ENCODE results near the gene TRPM1. TPM values are rescaled to one million over a fixed set of nuclear protein-coding genes. Genes with fewer than 3 reads are reported as not detected.

Gene TRPM1
- total RNA-seq, 4 donors from 2014 or later: 0.19 to 1.8 TPM; not detected in 2

DNA sequence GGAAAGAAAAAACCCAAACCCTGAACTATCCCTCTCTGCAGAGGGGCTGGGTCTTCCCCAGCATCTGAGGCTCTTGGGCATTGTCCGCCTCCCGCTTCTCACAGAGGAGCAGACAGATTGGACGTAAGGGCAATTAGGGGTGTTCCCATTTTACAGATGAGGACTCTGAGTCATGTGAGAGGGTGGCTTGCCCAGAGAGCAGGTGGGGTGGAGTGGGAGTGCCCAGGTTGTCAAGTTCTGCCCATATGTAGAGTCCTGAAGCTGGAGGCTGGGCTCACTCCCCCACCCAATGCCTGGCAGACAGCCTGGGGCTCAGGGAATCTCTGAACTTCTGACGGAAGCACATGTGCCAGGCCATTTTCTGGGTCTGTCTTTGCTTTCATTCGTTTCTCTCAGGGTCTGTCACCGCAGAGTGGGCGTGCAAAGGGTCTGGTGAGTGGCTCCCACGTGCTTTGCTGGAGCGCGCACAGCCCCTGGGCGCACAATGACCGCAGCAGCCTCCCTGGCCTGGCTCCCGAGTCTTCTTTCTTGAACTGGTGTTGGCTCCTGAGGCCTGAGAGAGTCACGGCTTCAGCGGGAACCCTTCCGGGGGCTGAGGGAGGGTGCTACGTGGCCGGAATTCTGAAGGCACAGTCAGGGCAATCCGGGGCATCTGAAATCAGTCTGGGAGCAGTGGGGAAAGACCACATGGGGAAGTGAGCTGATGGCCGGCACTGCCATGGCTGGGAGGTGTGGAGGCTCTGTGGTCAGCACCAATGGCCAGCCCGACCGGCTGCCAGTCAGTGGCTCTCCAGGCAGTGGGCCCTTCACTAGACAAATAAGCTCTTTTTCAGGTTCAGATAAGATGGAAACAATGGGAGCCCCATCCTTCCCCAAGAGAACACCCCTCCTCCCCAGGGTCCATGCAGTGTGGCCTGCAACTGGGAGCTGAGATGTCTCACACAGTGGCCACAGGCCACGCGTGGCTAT, 1.1 kb upstream of the TRPM1 start:
- no peak for TF ChIP-seq CTCF (IDR thresholded peaks at IDR 0.05)
- ATAC-seq (ENCODE audit: low FRiP score): no peak
- DNase-seq (ENCODE audit: low spot score): no peak

DNA sequence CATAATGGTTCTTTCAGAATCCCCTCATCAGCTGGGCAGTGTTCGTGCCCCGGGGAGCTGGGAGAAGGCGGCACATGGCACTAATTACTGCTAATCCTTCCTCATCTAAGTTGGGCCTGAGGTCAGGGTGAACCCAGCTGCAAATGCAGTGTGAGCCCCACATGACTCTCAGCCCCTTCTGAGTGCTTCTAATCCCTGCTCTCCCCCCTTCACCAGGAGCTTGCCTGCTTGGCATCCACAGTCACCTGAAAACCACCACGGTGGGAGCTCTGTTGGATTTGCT, 455 bp upstream of the TRPM1 start:
- TF ChIP-seq CTCF (IDR thresholded peaks at IDR 0.05): no peak
- ATAC-seq (ENCODE audit: low FRiP score): no peak
- DNase-seq (ENCODE audit: low spot score): no peak

DNA sequence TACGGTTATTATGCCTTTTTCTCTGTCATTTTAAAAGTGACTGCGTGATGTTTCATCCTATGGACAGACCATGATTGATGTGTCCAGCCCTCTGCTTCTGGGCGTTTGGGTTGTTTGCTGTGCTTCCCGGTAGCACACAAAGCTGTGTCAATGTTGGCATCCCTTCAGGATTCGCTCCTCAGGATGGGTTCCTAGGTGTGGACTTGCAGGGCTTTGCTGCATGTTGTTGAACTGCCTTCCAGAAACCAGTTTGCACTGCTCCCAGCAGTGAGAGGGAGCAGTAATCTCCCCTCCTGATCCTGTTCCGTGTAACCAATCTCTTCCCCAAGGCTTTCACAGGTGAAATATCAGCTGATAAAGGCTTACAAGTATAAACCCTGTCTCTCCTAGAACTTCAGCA, 787 bp downstream of the TRPM1 start:
- ATAC-seq (ENCODE audit: low FRiP score) (no peak), DNase-seq (ENCODE audit: low spot score) (no peak)
- no peak for TF ChIP-seq CTCF (IDR thresholded peaks at IDR 0.05)

GRCh38 chr15:31098953-31099740, 2.4 kb downstream of the TRPM1 start:
- TF ChIP-seq CTCF (IDR thresholded peaks at IDR 0.05): no peak
- no peak for ATAC-seq (ENCODE audit: low FRiP score)
- DNase-seq (ENCODE audit: low spot score): no peak

DNA sequence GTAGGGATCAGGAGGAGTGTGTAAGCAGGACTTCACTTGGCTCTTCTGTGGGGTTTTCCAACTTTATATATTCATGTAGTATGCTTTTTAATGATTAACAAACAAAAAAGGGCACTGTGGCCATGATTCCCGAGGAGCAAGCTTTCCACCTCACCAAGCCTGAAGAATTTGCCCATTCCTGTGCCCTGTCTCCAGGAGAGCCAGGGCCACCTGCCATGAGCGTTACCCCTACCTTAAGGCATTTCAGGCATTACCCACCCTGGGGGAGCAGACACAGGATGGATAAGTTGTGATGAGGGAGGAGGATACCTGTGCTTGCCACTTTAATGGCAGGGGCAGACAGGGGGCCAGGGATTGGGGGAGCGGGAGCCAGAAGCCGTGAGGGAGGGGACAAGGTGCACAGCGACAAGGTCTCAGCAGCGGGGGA, 3.0 kb downstream of the TRPM1 start:
- ATAC-seq (ENCODE audit: low FRiP score) (no peak), DNase-seq (ENCODE audit: low spot score) (no peak)
- no peak for TF ChIP-seq CTCF (IDR thresholded peaks at IDR 0.05)

GRCh38 chr15:31096563-31096962, 5.0 kb downstream of the TRPM1 start:
- ATAC-seq (ENCODE audit: low FRiP score): no peak
- DNase-seq (ENCODE audit: low spot score): no peak
- TF ChIP-seq CTCF (IDR thresholded peaks at IDR 0.05): no peak
